ENCODE measurements around the gene MAP3K12. TPM values are rescaled to one million over a fixed set of nuclear protein-coding genes. Genes with fewer than 3 reads are reported as not detected.

MAP3K12 gene
- total RNA-seq, 2 experiments from 2014 or later: 7.2 to 13.4 TPM

- Histone ChIP-seq H3K9me2 (ENCODE audit: insufficient read depth, low read length) (no peaks in the 10 kb centered on the region), H3K36me3 (ENCODE audit: insufficient read depth, low read length) (peaks cover 34% of the 10 kb centered on the region; the same call in 1 of the 2 replicates), H3K4me1 (ENCODE audit: insufficient read depth, low read length, poor library complexity, severe bottlenecking) (no peaks in the 10 kb centered on the region), H3K27ac (ENCODE audit: low read depth, low read length, poor library complexity, severe bottlenecking) (no peak overlapping the region), H3K4me3 (ENCODE audit: low read depth, low read length, poor library complexity, severe bottlenecking) (no peak overlapping the region), H3K79me2 (ENCODE audit: insufficient read depth, low read depth, low read length) (no peaks in the 10 kb centered on the region), H4K20me1 (ENCODE audit: insufficient read depth, low read length) (no peaks in the 10 kb centered on the region), H2AFZ (ENCODE audit: low read length) (no peak overlapping the region), H3K4me2 (ENCODE audit: low read length) (no peak overlapping the region), H3K9me3 (ENCODE audit: low read length) (no peaks in the 10 kb centered on the region)
- ChIA-PET CTCF (ENCODE audit: unreplicated experiment) (no interaction called here), POLR2A (interaction anchor here (1.3 kb wide), 1 partner anchor 206 kb away, joined by 3 read pairs; no protein-coding TSS in a partner anchor)
- DNase-seq (ENCODE audit: low spot score): no peak
- TF ChIP-seq EZH2phosphoT487 (IDR thresholded peaks at IDR 0.05; ENCODE audit: borderline replicate concordance, low read depth, low read length): no peak
- no peak for TF ChIP-seq CTCF (conservative IDR thresholded peaks at IDR 0.05; ENCODE audit: low read length)
- no TSS peak for BruUV-seq (replicated peaks)
- intact Hi-C loops (cut with micrococcal nuclease; ENCODE audit: unreplicated experiment): no loop called here
These were observed 40.3 kb upstream of the MAP3K12 start for GRCh38 chr12:53539526-53539925.

- Histone ChIP-seq H3K4me1 (ENCODE audit: insufficient read depth, low read length, poor library complexity, severe bottlenecking) (no peaks in the 10 kb centered on the region), H3K36me3 (ENCODE audit: insufficient read depth, low read length) (peaks cover 43% of the 10 kb centered on the region; the same call in 1 of the 2 replicates), H3K9me2 (ENCODE audit: insufficient read depth, low read length) (no peaks in the 10 kb centered on the region), H3K27ac (ENCODE audit: low read depth, low read length, poor library complexity, severe bottlenecking) (no peak overlapping the region), H3K4me3 (ENCODE audit: low read depth, low read length, poor library complexity, severe bottlenecking) (no peak overlapping the region), H3K9me3 (ENCODE audit: low read length) (no peaks in the 10 kb centered on the region), H2AFZ (ENCODE audit: low read length) (no peak overlapping the region), H3K4me2 (ENCODE audit: low read length) (no peak overlapping the region), H4K20me1 (ENCODE audit: insufficient read depth, low read length) (no peaks in the 10 kb centered on the region), H3K79me2 (ENCODE audit: insufficient read depth, low read depth, low read length) (no peaks in the 10 kb centered on the region)
- DNase-seq (ENCODE audit: low spot score): no peak
- BruUV-seq (replicated peaks): no TSS peak
- CTCF ChIA-PET (ENCODE audit: unreplicated experiment): interaction anchor here (0.6 kb wide), 1 partner anchor 194 kb away, joined by 3 read pairs; no protein-coding TSS in a partner anchor
- POLR2A ChIA-PET: interaction anchor here (0.5 to 1.3 kb wide), 2 partner anchors 40 to 208 kb away, joined by 3 to 4 read pairs; no protein-coding TSS in a partner anchor
- intact Hi-C loops (cut with micrococcal nuclease; ENCODE audit: unreplicated experiment): no loop called here
- TF ChIP-seq CTCF (conservative IDR thresholded peaks at IDR 0.05; ENCODE audit: low read length) (no peak), EZH2phosphoT487 (IDR thresholded peaks at IDR 0.05; ENCODE audit: borderline replicate concordance, low read depth, low read length) (no peak)
These were observed 39.0 kb upstream of the MAP3K12 start for GRCh38 chr12:53538209-53538689.

GRCh38 chr12:53536962-53537361 is 37.7 kb upstream of the MAP3K12 start:
- Histone ChIP-seq H3K9me2 (ENCODE audit: insufficient read depth, low read length) (no peaks in the 10 kb centered on the region), H3K27ac (ENCODE audit: low read depth, low read length, poor library complexity, severe bottlenecking) (no peak overlapping the region), H2AFZ (ENCODE audit: low read length) (no peak overlapping the region), H3K4me3 (ENCODE audit: low read depth, low read length, poor library complexity, severe bottlenecking) (no peak overlapping the region), H3K4me2 (ENCODE audit: low read length) (no peak overlapping the region), H3K9me3 (ENCODE audit: low read length) (no peaks in the 10 kb centered on the region), H3K4me1 (ENCODE audit: insufficient read depth, low read length, poor library complexity, severe bottlenecking) (no peaks in the 10 kb centered on the region), H4K20me1 (ENCODE audit: insufficient read depth, low read length) (no peaks in the 10 kb centered on the region), H3K79me2 (ENCODE audit: insufficient read depth, low read depth, low read length) (no peaks in the 10 kb centered on the region), H3K36me3 (ENCODE audit: insufficient read depth, low read length) (peaks cover 47% of the 10 kb centered on the region; the same call in 1 of the 2 replicates)
- DNase-seq (ENCODE audit: low spot score): no peak
- TF ChIP-seq EZH2phosphoT487 (IDR thresholded peaks at IDR 0.05; ENCODE audit: borderline replicate concordance, low read depth, low read length): no peak
- no peak for TF ChIP-seq CTCF (conservative IDR thresholded peaks at IDR 0.05; ENCODE audit: low read length)
- ChIA-PET POLR2A (no interaction called here), CTCF (ENCODE audit: unreplicated experiment) (no interaction called here)
- intact Hi-C loops (cut with micrococcal nuclease; ENCODE audit: unreplicated experiment): no loop called here
- no TSS peak for BruUV-seq (replicated peaks)
